Measurements from ENCODE around the gene MCCC2. TPM values are rescaled to one million over a fixed set of nuclear protein-coding genes. Genes with fewer than 3 reads are reported as not detected.

MCCC2 gene
- total RNA-seq, result 18.5 and 24.0 TPM in 2 replicates

GRCh38 chr5:71586941-71587765 is at the start of gene MCCC2:
TSS of gene MCCC2 (plus strand) at chr5:71587340. CDS start at chr5:71587426, 86 bp downstream.

Other genes starting within 250 kb of the MCCC2 start
- gene BDP1, start 131.7 kb upstream of the MCCC2 start, total RNA-seq, result 22.1 and 27.7 TPM in 2 replicates
- gene CARTPT, start 131.9 kb downstream of the MCCC2 start, total RNA-seq, result not detected in 2 replicates

Data from epithelial cell of umbilical artery (primary cell).